Body of pancreas (tissue), 4 donors: ENCODE results near the gene RASL12. TPM values are rescaled to one million over a fixed set of nuclear protein-coding genes. Genes with fewer than 3 reads are reported as not detected.
"Not testable (repeated sequence)": the region's sequence is repeated elsewhere in the genome, so short reads cannot be mapped to it uniquely, and the experiment has no call there.

Source experiments
- ATAC-seq: fragments of 150-250 bp; one replicate; pipeline ENCODE4 v1.9.1; 2016
- DNase-seq, 4 donors: peaks; one replicate each; pipeline ENCODE4 v3.0.0-alpha.2; 2019
- H3K27ac ChIP-seq, 4 donors: fragments of 200-600 bp; sonication (generic); 1 replicate in 3 of 4; 2 replicates in 1 of 4; pipeline versions ENCODE4 v1.5.1 to v1.6.1; 2016 to 2019; ENCODE audit warnings: mild to moderate bottlenecking in 1 of 4, mixed read lengths in 1 of 4, moderate library complexity in 1 of 4
- H3K27me3 ChIP-seq, 2 donors: fragments of 200-600 bp; sonication (generic); one replicate each; pipeline ENCODE4 v1.6.0; 2016; ENCODE audit warnings: mild to moderate bottlenecking in 1 of 2
- H3K36me3 ChIP-seq, 2 donors: fragments of 200-600 bp; sonication (generic); replicated peaks in 1 of 2; 2 replicates each; pipeline ENCODE4 v1.5.1; 2016; ENCODE audit warnings: low read depth in 2 of 2; ENCODE audit not compliant: insufficient read depth in 1 of 2
- H3K4me1 ChIP-seq: fragments of 200-600 bp; sonication (generic); one replicate; pipeline ENCODE4 v1.6.0; 2016
- H3K4me3 ChIP-seq, 2 donors: fragments of 200-600 bp; sonication (generic); 1 replicate in 1 of 2; 2 replicates in 1 of 2; pipeline ENCODE4 v1.5.1; 2016 to 2019
- H3K9me3 ChIP-seq, 3 donors: fragments of 200-600 bp; sonication (generic); 1 replicate in 2 of 3; 2 replicates in 1 of 3; pipeline ENCODE4 v1.5.1; 2016
- CTCF ChIP-seq, 7 experiments: fragments of 450-650 bp in 4 of 7; fragments of 200-600 bp in 3 of 7; sonication (generic) in 3 of 7; IDR thresholded peaks; one replicate each; pipeline ENCODE4 v1.5.1; 2016 to 2019; ENCODE audit warnings: antibody characterized with exemption in 7 of 7
- POLR2A ChIP-seq, 3 donors: fragments of 450-650 bp; IDR thresholded peaks; one replicate each; pipeline ENCODE4 v1.6.1; 2016; ENCODE audit warnings: antibody characterized with exemption in 3 of 3, mild to moderate bottlenecking in 2 of 3
- WGBS, 2 donors: methylation state at CpG; one replicate each; pipeline ENCODE4 v1.1.5; 2017; 5-methylcytosine and 5-hydroxymethylcytosine counted together
- intact Hi-C: fragments of 100-400 bp; cut with DNase I; formaldehyde crosslinking; loops from one replicate; pipeline ENCODE4 v1.15.1; 2023
- total RNA-seq, 2 donors: library from RNA; depleted of rRNA; stranded (reverse); fragments of >200 nt; gene quantifications; one replicate each; pipeline ENCODE4 v1.1.0, GENCODE V29; 2016

RASL12 gene
- total RNA-seq, 2 donors from 2014 or later, result 3.1 to 4.6 TPM

DNA sequence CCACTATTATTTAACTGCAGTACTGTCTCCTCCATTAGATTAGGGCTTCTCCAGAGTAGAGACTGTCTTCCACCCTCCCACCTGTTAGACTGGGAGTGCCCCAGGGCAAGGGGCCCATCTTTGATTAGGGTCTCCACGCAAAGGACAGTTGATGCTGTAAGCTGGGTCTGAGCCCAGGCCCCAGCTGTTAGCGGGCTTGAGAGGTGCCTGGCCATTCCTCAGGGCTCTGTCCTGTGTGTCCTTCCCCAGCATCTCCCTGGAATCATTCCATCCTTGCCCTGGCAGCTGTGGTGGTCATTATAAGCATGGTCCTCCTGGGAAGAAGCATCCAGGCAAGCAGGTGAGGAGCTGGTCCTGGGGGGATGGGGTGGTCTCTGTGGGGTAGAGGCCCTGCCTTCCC is 16.5 kb downstream of the RASL12 start:
- Histone ChIP-seq H3K27me3 (no peaks in the 10 kb centered on the region), H3K9me3 (no peaks in the 10 kb centered on the region), H3K27ac (no peak overlapping the region), H3K4me3 (no peak overlapping the region), H3K36me3 (no peaks in the 10 kb centered on the region), H3K4me1 (peaks cover 10% of the 10 kb centered on the region)
- intact Hi-C loops, result loop anchor here (10.0 kb wide), 1 partner anchor 224 kb away; no protein-coding TSS in a partner anchor
- WGBS, 2 donors, result 73% methylated on average over 2 of the region's 2 CpGs; no CpG with 5 or more reads in 1 of the 2 donors
- DNase-seq (no peak), ATAC-seq (no peak)
- no peak for TF ChIP-seq CTCF (IDR thresholded peaks at IDR 0.05)
- no peak for TF ChIP-seq POLR2A (IDR thresholded peaks at IDR 0.05)

DNA sequence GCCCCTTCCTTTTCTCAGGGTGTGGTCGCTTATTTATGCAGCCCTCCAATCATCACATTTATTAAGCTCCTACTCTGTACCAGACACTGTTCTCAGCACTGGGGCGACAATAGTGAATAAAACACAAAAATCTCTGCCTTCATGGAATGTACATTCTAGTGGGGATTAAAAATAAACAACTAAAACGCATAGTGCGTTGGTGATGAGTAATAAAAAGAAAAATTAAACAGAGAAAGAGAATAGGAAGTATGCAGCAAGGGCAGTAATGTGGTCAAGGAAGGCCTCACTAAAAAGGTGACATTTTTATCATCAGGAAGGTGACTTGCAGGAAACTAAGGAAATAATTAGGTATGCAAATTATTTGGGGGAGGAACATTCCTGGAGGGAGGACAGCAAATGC is 17.5 kb downstream of the RASL12 start:
- peaks cover 12% of the 10 kb centered on the region for H3K4me1 ChIP-seq
- no peak overlapping the region for H3K4me3 ChIP-seq
- TF ChIP-seq POLR2A (IDR thresholded peaks at IDR 0.05), result no peak
- no peak for TF ChIP-seq CTCF (IDR thresholded peaks at IDR 0.05)
- 62 to 72% methylated on average over 4 of the region's 4 CpGs for WGBS, 2 donors
- H3K27ac ChIP-seq, result no peak overlapping the region
- no peaks in the 10 kb centered on the region for H3K27me3 ChIP-seq
- intact Hi-C loops, result loop anchor here (10.0 kb wide), 1 partner anchor 225 kb away; no protein-coding TSS in a partner anchor
- H3K36me3 ChIP-seq, result no peaks in the 10 kb centered on the region
- ATAC-seq, result no peak
- DNase-seq, result no peak
- no peaks in the 10 kb centered on the region for H3K9me3 ChIP-seq

- Histone ChIP-seq H3K36me3 (no peaks in the 10 kb centered on the region), H3K27me3 (no peaks in the 10 kb centered on the region), H3K27ac (no peak overlapping the region), H3K4me3 (no peak overlapping the region), H3K4me1 (peaks cover 19% of the 10 kb centered on the region), H3K9me3 (no peaks in the 10 kb centered on the region)
- ATAC-seq, result peak; percentile 98
- WGBS, 2 donors, result 0 to 2% methylated on average over 7 to 19 of the region's 19 CpGs
- intact Hi-C loops, result no loop called here
- TF ChIP-seq POLR2A (IDR thresholded peaks at IDR 0.05) (no peak), CTCF (IDR thresholded peaks at IDR 0.05) (no peak)
- DNase-seq, result peak; percentile 89 to 96 (median 94)
These were observed 18.4 kb downstream of the RASL12 start for GRCh38 chr15:65049418-65049840.

DNA sequence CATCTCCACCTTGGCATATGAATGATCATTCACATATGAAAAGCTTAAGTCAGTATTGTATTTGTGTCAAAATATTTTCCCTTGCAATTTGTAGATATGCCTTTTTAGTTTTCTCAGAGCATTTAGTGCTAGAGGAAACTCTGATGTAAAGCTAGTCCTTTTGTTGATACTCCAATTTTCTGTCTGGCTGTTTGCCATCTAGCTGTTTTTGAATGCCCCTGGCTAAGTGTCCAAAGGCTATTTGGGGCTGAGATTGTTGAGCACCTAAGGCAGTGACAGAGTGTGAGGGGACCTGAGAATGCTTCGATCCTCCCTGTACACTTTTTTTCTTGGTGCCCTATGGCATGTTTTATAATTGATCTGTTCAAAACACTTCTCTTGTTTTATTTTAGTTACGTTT is 19.6 kb downstream of the RASL12 start:
- no peaks in the 10 kb centered on the region for H3K36me3 ChIP-seq
- TF ChIP-seq POLR2A (IDR thresholded peaks at IDR 0.05) (no peak), CTCF (IDR thresholded peaks at IDR 0.05) (no peak)
- no peaks in the 10 kb centered on the region for H3K9me3 ChIP-seq
- intact Hi-C loops, result no loop called here
- no peaks in the 10 kb centered on the region for H3K27me3 ChIP-seq
- H3K27ac ChIP-seq, result no peak overlapping the region
- WGBS, 2 donors, result 66 to 68% methylated on average over 2 of the region's 2 CpGs
- H3K4me3 ChIP-seq, result no peak overlapping the region
- H3K4me1 ChIP-seq, result peaks cover 23% of the 10 kb centered on the region
- no peak for DNase-seq
- ATAC-seq, result no peak

- peak within 1 kb of the TSS in 2 of 4 donors; percentile 19 to 26 for H3K27ac ChIP-seq
- H3K4me1 ChIP-seq, result peaks cover 23% of the 10 kb centered on the region
- DNase-seq (peak in 1 of 4 donors; percentile 43), ATAC-seq (peak; percentile 25)
- WGBS, 2 donors, result 51 to 59% methylated on average over 7 of the region's 7 CpGs
- no peak for TF ChIP-seq CTCF (IDR thresholded peaks at IDR 0.05)
- no peak for TF ChIP-seq POLR2A (IDR thresholded peaks at IDR 0.05)
- no peaks in the 10 kb centered on the region for H3K9me3 ChIP-seq
- H3K4me3 ChIP-seq, result no peak within 1 kb of the TSS
- no peaks in the 10 kb centered on the region for H3K36me3 ChIP-seq
- intact Hi-C loops, result no loop called here
- no peaks in the 10 kb centered on the region for H3K27me3 ChIP-seq
These were observed 22.9 kb downstream of the RASL12 start, which contains the start of gene SLC51B for GRCh38 chr15:65044724-65045481. Gene SLC51B (plus strand): TSS chr15:65045387. CDS start chr15:65050005, 4,618 bp downstream.

- peaks cover 16% of the 10 kb centered on the region for H3K4me1 ChIP-seq
- DNase-seq, H3K36me3 ChIP-seq, ATAC-seq, H3K4me3 ChIP-seq, H3K27me3 ChIP-seq, intact Hi-C loops, H3K9me3 ChIP-seq, H3K27ac ChIP-seq: not testable (repeated sequence)
- 77 to 79% methylated on average over 5 of the region's 5 CpGs for WGBS, 2 donors
These were observed 23.6 kb downstream of the RASL12 start for GRCh38 chr15:65044218-65044617.
